DND-41 (cell line): Measurements from ENCODE around the gene NHEJ1.
A peak's percentile ranks its signal among the peaks of the same experiment; 100 is the strongest.

Experiments used
- EZH2 ChIP-seq: IDR thresholded peaks from 3 replicates; pipeline ENCODE4 v1.6.1; 2012; ENCODE audit warnings: borderline replicate concordance, low read depth, mild to moderate bottlenecking, moderate library complexity, low read length, inconsistent platforms; ENCODE audit not compliant: severe bottlenecking
- TF ChIP-seq, protein P1 (sequence below): IDR thresholded peaks from 2 replicates; pipeline ENCODE4 v1.5.1; 2012; ENCODE audit warnings: borderline replicate concordance, low read length, moderate library complexity, mild to moderate bottlenecking; ENCODE audit not compliant: poor library complexity, severe bottlenecking; ENCODE audit errors: extremely low read depth

DNA sequence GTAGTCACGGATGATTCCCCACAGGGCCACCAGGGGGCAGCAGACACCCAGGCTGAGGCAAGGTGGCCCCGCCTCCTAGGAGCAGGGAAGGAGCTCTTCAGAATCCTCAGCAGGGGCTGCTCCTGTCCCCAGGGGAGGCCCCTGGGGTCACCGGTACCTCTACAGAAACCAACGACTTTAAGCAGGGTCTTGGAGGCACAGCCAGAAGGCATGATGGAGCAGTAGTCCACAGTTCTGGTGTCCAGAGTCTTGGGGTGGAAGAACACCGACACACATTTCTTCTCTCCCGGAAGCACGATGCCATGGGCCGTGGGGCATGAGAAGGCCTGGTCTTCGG lies 130.8 kb downstream of the NHEJ1 start:
- TF ChIP-seq, protein P1, sequence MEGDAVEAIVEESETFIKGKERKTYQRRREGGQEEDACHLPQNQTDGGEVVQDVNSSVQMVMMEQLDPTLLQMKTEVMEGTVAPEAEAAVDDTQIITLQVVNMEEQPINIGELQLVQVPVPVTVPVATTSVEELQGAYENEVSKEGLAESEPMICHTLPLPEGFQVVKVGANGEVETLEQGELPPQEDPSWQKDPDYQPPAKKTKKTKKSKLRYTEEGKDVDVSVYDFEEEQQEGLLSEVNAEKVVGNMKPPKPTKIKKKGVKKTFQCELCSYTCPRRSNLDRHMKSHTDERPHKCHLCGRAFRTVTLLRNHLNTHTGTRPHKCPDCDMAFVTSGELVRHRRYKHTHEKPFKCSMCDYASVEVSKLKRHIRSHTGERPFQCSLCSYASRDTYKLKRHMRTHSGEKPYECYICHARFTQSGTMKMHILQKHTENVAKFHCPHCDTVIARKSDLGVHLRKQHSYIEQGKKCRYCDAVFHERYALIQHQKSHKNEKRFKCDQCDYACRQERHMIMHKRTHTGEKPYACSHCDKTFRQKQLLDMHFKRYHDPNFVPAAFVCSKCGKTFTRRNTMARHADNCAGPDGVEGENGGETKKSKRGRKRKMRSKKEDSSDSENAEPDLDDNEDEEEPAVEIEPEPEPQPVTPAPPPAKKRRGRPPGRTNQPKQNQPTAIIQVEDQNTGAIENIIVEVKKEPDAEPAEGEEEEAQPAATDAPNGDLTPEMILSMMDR: peak; percentile 98
- TF ChIP-seq EZH2: no peak
